WTC11 (cell line): Measurements from ENCODE around the gene GALM. TPM values are rescaled to one million over a fixed set of nuclear protein-coding genes. Genes with fewer than 3 reads are reported as not detected.

Experiments used
- ATAC-seq: fragments of 200-7000 bp; cut with Tn5 transposase; 2 replicates; pipeline ENCODE4 v1.10.0; 2021; ENCODE audit warnings: mild to moderate bottlenecking, moderate library complexity
- CTCF ChIA-PET: fragments of 300-600 bp; sonication (Branson Sonifier 250); formaldehyde crosslinking; loops from one replicate; lab custom pipeline; 2021; ENCODE audit warnings: antibody characterized with exemption; lab: Charles Lee
- POLR2A ChIA-PET: fragments of 350-600 bp; sonication (Branson Sonifier 250); formaldehyde crosslinking; loops from one replicate; lab custom pipeline; 2021; ENCODE audit warnings: antibody characterized with exemption; lab: Charles Lee
- DNase-seq: peaks from one replicate; pipeline ENCODE4 v3.0.0; 2021; ENCODE audit warnings: low spot score
- H3K27ac Mint-ChIP-seq: 2 replicates; pipeline ENCODE4 v1.8.0; 2021; ENCODE audit warnings: mixed read lengths
- H3K27me3 Mint-ChIP-seq: 2 replicates; pipeline ENCODE4 v1.8.0; 2021; ENCODE audit warnings: low read depth, mild to moderate bottlenecking, moderate library complexity, mixed read lengths
- H3K36me3 Mint-ChIP-seq: 2 replicates; pipeline ENCODE4 v1.8.0; 2021; ENCODE audit warnings: mixed read lengths
- H3K4me1 Mint-ChIP-seq: 2 replicates; pipeline ENCODE4 v1.8.0; 2022; ENCODE audit warnings: mixed read lengths
- H3K4me3 Mint-ChIP-seq: 2 replicates; pipeline ENCODE4 v1.8.0; 2021; ENCODE audit warnings: mild to moderate bottlenecking, moderate library complexity, mixed read lengths
- H3K9me3 Mint-ChIP-seq: 2 replicates; pipeline ENCODE4 v1.8.0; 2021; ENCODE audit warnings: mixed read lengths
- ATF1 ChIP-seq: sonication (generic); formaldehyde crosslinking; IDR thresholded peaks from 2 replicates; pipeline ENCODE4 v1.8.1; 2023; ENCODE audit warnings: mild to moderate bottlenecking, moderate library complexity, missing genetic modification reagents
- ELF4 ChIP-seq: sonication (generic); formaldehyde crosslinking; IDR thresholded peaks from 2 replicates; pipeline ENCODE4 v1.8.1; 2022; ENCODE audit warnings: low read depth, mild to moderate bottlenecking, moderate library complexity, missing genetic modification reagents
- ESRRA ChIP-seq: sonication (generic); formaldehyde crosslinking; IDR thresholded peaks from 2 replicates; pipeline ENCODE4 v1.8.1; 2022; ENCODE audit warnings: mild to moderate bottlenecking, missing genetic modification reagents, borderline replicate concordance
- GABPB1 ChIP-seq: sonication (generic); formaldehyde crosslinking; IDR thresholded peaks from 2 replicates; pipeline ENCODE4 v1.8.1; 2023; ENCODE audit warnings: mild to moderate bottlenecking, missing genetic modification reagents
- KAT7 ChIP-seq: sonication (generic); formaldehyde crosslinking; IDR thresholded peaks from 2 replicates; pipeline ENCODE4 v1.8.1; 2023; ENCODE audit warnings: missing genetic modification reagents, mild to moderate bottlenecking, borderline replicate concordance
- NFE2L1 ChIP-seq: sonication (generic); formaldehyde crosslinking; IDR thresholded peaks from 2 replicates; pipeline ENCODE4 v1.8.1; 2023; ENCODE audit warnings: missing genetic modification reagents
- NR1H2 ChIP-seq: sonication (generic); formaldehyde crosslinking; IDR thresholded peaks from 2 replicates; pipeline ENCODE4 v1.9.0; 2021; ENCODE audit warnings: mild to moderate bottlenecking, moderate library complexity, missing genetic modification reagents
- NR3C1 ChIP-seq: sonication (generic); formaldehyde crosslinking; conservative IDR thresholded peaks from 2 replicates; pipeline ENCODE4 v1.8.1; 2023; ENCODE audit warnings: low read depth, mild to moderate bottlenecking, missing genetic modification reagents
- RELA ChIP-seq: sonication (generic); formaldehyde crosslinking; IDR thresholded peaks from 2 replicates; pipeline ENCODE4 v1.8.1; 2022; ENCODE audit warnings: missing genetic modification reagents, mild to moderate bottlenecking, borderline replicate concordance
- ZBTB21 ChIP-seq: sonication (generic); formaldehyde crosslinking; IDR thresholded peaks from 2 replicates; pipeline ENCODE4 v1.8.1; 2023; ENCODE audit warnings: mild to moderate bottlenecking, missing genetic modification reagents, borderline replicate concordance
- ZNF232 ChIP-seq: sonication (generic); formaldehyde crosslinking; IDR thresholded peaks from 2 replicates; pipeline ENCODE4 v1.8.0; 2022; ENCODE audit warnings: mild to moderate bottlenecking, missing genetic modification reagents
- ZNF317 ChIP-seq: sonication (generic); formaldehyde crosslinking; IDR thresholded peaks from 2 replicates; pipeline ENCODE4 v1.8.1; 2023; ENCODE audit warnings: low read depth, mild to moderate bottlenecking, moderate library complexity, missing genetic modification reagents, borderline replicate concordance
- ZNF416 ChIP-seq: fragments of 250-450 bp; sonication (Bioruptor Pico); IDR thresholded peaks from 2 replicates; pipeline ENCODE4 v1.9.0; 2021; ENCODE audit warnings: mild to moderate bottlenecking, inconsistent platforms
- ZNF423 ChIP-seq: fragments of 250-450 bp; sonication (Bioruptor Pico); IDR thresholded peaks from 2 replicates; pipeline ENCODE4 v2.1.2; 2022; ENCODE audit warnings: mild to moderate bottlenecking, moderate library complexity
- total RNA-seq: library from RNA; stranded (reverse); gene quantifications from 3 replicates; pipeline ENCODE4 v1.2.3, GENCODE V29; 2021
- TF ChIP-seq, protein P1 (sequence below): sonication (generic); formaldehyde crosslinking; IDR thresholded peaks from 2 replicates; pipeline ENCODE4 v1.8.1; 2023; ENCODE audit warnings: mild to moderate bottlenecking, missing genetic modification reagents
- TF ChIP-seq, protein P2 (sequence below): sonication (generic); formaldehyde crosslinking; conservative IDR thresholded peaks from 2 replicates; pipeline ENCODE4 v1.8.1; 2023; ENCODE audit warnings: mild to moderate bottlenecking, low read depth, missing genetic modification reagents, moderate library complexity
- TF ChIP-seq, protein P3 (sequence below): sonication (generic); formaldehyde crosslinking; IDR thresholded peaks from 2 replicates; pipeline ENCODE4 v1.8.0; 2022; ENCODE audit warnings: mild to moderate bottlenecking, missing genetic modification reagents
- TF ChIP-seq, protein P4 (sequence below): fragments of 250-450 bp; sonication (Bioruptor Pico); IDR thresholded peaks from 2 replicates; pipeline ENCODE4 v2.1.2; 2022; ENCODE audit warnings: mild to moderate bottlenecking, moderate library complexity
- TF ChIP-seq, protein P5 (sequence below): sonication (generic); formaldehyde crosslinking; IDR thresholded peaks from 2 replicates; pipeline ENCODE4 v1.8.1; 2022; ENCODE audit warnings: low read depth, missing genetic modification reagents, borderline replicate concordance

The GALM gene
- total RNA-seq, 1 experiment from 2014 or later: 11.2 TPM

DNA sequence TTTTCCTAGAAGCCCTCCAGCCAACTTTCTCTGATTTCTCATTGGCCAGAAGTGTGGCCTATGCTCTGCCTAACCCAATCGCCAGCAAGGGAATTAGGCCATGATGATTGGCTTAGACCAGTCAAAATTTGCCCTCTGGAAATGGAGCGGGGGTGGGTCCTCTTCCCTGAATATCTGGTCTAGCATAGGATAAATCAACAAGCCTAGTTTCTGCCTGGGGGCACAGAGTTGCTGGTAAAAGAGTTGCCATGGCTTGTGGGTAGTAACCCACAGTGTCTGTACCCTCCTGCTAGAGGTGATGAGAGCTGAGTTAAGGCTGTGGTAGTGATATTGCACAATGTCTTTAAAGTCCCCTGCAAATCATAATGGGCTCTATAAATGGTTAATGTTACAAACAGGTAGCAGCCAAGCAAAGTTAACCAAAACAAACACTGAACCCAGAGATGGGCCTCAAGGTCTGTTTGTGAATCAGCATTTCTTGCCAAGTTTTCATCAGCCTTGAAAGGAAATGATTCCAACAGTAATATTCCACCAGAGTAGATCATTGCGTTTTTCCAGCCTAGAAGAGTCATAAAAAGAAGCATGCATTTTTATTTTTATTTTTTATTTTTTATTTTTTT is 19.3 kb downstream of the GALM start:
- Mint-ChIP-seq H3K4me3 (no peak overlapping the region), H3K27me3 (no peaks in the 10 kb centered on the region), H3K4me1 (0 out of 2 replicates have a peak, but pooled peaks cover 2% of the 10 kb centered on the region), H3K36me3 (peaks cover 21% of the 10 kb centered on the region), H3K9me3 (no peaks in the 10 kb centered on the region), H3K27ac (0 out of 2 replicates have a peak overlapping the region, but pooled peaks have one; percentile 40)
- TF ChIP-seq ZNF317 (CRISPR knock-in tag): no peak
- TF ChIP-seq ZNF232 (CRISPR knock-in tag): no peak
- peak; percentile 61; the same call in 1 of the 2 replicates for TF ChIP-seq GABPB1 (CRISPR knock-in tag)
- no peak for TF ChIP-seq ATF1
- no peak for TF ChIP-seq KAT7 (CRISPR knock-in tag)
- TF ChIP-seq RELA (CRISPR knock-in tag): no peak
- TF ChIP-seq ESRRA (CRISPR knock-in tag): no peak
- ChIA-PET POLR2A (no interaction called here), CTCF (no interaction called here)
- no peak for ATAC-seq
- no peak for DNase-seq

DNA sequence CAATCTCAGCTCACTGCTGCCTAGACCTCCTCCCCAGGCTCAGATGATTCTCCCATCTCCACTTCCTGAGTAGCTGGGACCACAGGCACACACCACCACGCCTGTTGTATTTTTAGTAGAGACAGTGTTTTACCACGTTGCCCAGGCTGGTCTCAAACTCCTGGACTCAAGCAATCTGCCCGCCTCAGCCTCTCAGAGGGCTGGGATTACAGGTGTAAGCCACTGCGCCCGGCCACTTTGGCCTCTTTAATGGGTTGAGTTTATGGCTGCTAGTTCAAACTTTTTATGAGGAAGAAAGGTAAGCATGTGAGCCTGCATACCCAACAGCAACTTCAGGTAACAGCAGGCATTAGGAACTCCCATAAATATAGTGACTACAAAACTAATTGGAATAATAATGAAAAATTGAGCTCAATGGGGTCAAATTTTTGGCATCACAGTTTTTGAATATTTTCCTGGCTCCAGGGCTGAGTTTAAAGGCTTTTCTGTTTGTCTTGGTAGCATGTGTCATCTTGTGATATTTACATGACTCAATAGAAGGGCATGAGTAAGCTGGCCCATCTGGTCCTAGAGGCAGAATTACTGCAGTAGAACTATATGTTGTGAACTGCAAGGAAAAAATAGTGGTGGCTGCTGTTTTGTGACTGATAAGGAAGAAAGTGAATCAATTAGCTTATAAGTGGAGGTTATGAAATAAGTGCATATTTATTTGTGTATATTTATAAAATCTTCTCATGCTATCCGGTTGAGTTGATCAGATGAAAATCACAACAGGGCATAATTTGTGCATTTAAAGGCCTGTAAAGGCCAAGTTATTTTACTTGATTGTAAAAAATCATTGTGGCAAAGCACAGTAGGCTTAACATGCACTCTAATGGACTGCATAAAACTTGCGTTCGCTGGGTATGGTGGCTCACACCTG is 24.8 kb downstream of the GALM start:
- ChIA-PET POLR2A (interaction anchor here (1.0 kb wide), 1 partner anchor 23 kb away, joined by 3 read pairs; no protein-coding TSS in a partner anchor), CTCF (no interaction called here)
- H3K4me3 Mint-ChIP-seq: no peak overlapping the region
- no peaks in the 10 kb centered on the region for H3K27me3 Mint-ChIP-seq
- 0 out of 2 replicates have a peak, but pooled peaks have one; percentile 13 for TF ChIP-seq GABPB1 (CRISPR knock-in tag)
- no peak for TF ChIP-seq ELF4 (CRISPR knock-in tag)
- TF ChIP-seq, protein P1, sequence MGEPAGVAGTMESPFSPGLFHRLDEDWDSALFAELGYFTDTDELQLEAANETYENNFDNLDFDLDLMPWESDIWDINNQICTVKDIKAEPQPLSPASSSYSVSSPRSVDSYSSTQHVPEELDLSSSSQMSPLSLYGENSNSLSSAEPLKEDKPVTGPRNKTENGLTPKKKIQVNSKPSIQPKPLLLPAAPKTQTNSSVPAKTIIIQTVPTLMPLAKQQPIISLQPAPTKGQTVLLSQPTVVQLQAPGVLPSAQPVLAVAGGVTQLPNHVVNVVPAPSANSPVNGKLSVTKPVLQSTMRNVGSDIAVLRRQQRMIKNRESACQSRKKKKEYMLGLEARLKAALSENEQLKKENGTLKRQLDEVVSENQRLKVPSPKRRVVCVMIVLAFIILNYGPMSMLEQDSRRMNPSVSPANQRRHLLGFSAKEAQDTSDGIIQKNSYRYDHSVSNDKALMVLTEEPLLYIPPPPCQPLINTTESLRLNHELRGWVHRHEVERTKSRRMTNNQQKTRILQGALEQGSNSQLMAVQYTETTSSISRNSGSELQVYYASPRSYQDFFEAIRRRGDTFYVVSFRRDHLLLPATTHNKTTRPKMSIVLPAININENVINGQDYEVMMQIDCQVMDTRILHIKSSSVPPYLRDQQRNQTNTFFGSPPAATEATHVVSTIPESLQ: no peak
- H3K36me3 Mint-ChIP-seq: no peaks in the 10 kb centered on the region
- DNase-seq (no peak), ATAC-seq (no peak)
- H3K4me1 Mint-ChIP-seq: 0 out of 2 replicates have a peak, but pooled peaks cover 3% of the 10 kb centered on the region
- no peaks in the 10 kb centered on the region for H3K9me3 Mint-ChIP-seq
- peak overlapping the region; percentile 32; the same call in 1 of the 2 replicates for H3K27ac Mint-ChIP-seq

DNA sequence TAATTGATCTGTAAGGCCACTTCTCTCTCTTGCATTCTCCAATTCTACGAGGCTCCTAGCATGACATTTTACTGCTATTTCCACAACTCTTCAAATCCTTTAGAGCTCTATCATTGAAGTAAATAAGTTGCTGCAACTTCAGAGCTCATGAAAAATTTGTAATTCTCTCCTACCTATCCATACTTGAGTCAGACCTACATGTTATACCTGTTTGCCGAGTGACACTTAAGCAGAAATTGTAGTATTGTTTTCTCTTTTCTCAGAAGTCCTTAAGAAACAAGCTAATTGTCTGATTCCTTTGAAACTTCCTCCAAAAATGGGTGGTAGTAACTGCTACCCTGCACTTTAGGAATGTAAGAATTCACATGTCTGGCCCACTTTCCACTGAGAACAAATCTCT is 26.1 kb downstream of the GALM start:
- H3K9me3 Mint-ChIP-seq: no peaks in the 10 kb centered on the region
- POLR2A ChIA-PET: no interaction called here
- CTCF ChIA-PET: no interaction called here
- H3K4me3 Mint-ChIP-seq: no peak overlapping the region
- 0 out of 2 replicates have a peak, but pooled peaks cover 3% of the 10 kb centered on the region for H3K4me1 Mint-ChIP-seq
- no peaks in the 10 kb centered on the region for H3K36me3 Mint-ChIP-seq
- DNase-seq: no peak
- no peak for ATAC-seq
- H3K27me3 Mint-ChIP-seq: no peaks in the 10 kb centered on the region
- no peak overlapping the region for H3K27ac Mint-ChIP-seq
- TF ChIP-seq ZNF423 (no peak), ZNF416 (no peak), ZNF317 (CRISPR knock-in tag) (no peak), NFE2L1 (CRISPR knock-in tag) (no peak), NR3C1 (CRISPR knock-in tag) (no peak), NR1H2 (CRISPR knock-in tag) (no peak), ZBTB21 (CRISPR knock-in tag) (no peak)
- TF ChIP-seq, protein P2, sequence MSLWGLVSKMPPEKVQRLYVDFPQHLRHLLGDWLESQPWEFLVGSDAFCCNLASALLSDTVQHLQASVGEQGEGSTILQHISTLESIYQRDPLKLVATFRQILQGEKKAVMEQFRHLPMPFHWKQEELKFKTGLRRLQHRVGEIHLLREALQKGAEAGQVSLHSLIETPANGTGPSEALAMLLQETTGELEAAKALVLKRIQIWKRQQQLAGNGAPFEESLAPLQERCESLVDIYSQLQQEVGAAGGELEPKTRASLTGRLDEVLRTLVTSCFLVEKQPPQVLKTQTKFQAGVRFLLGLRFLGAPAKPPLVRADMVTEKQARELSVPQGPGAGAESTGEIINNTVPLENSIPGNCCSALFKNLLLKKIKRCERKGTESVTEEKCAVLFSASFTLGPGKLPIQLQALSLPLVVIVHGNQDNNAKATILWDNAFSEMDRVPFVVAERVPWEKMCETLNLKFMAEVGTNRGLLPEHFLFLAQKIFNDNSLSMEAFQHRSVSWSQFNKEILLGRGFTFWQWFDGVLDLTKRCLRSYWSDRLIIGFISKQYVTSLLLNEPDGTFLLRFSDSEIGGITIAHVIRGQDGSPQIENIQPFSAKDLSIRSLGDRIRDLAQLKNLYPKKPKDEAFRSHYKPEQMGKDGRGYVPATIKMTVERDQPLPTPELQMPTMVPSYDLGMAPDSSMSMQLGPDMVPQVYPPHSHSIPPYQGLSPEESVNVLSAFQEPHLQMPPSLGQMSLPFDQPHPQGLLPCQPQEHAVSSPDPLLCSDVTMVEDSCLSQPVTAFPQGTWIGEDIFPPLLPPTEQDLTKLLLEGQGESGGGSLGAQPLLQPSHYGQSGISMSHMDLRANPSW (CRISPR knock-in tag): no peak
- TF ChIP-seq, protein P3, sequence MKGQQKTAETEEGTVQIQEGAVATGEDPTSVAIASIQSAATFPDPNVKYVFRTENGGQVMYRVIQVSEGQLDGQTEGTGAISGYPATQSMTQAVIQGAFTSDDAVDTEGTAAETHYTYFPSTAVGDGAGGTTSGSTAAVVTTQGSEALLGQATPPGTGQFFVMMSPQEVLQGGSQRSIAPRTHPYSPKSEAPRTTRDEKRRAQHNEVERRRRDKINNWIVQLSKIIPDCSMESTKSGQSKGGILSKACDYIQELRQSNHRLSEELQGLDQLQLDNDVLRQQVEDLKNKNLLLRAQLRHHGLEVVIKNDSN (CRISPR knock-in tag): no peak
- TF ChIP-seq, protein P4, sequence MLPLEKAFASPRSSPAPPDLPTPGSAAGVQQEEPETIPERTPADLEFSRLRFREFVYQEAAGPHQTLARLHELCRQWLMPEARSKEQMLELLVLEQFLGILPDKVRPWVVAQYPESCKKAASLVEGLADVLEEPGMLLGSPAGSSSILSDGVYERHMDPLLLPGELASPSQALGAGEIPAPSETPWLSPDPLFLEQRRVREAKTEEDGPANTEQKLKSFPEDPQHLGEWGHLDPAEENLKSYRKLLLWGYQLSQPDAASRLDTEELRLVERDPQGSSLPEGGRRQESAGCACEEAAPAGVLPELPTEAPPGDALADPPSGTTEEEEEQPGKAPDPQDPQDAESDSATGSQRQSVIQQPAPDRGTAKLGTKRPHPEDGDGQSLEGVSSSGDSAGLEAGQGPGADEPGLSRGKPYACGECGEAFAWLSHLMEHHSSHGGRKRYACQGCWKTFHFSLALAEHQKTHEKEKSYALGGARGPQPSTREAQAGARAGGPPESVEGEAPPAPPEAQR: no peak
- TF ChIP-seq, protein P5, sequence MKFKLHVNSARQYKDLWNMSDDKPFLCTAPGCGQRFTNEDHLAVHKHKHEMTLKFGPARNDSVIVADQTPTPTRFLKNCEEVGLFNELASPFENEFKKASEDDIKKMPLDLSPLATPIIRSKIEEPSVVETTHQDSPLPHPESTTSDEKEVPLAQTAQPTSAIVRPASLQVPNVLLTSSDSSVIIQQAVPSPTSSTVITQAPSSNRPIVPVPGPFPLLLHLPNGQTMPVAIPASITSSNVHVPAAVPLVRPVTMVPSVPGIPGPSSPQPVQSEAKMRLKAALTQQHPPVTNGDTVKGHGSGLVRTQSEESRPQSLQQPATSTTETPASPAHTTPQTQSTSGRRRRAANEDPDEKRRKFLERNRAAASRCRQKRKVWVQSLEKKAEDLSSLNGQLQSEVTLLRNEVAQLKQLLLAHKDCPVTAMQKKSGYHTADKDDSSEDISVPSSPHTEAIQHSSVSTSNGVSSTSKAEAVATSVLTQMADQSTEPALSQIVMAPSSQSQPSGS (CRISPR knock-in tag): no peak
